NCI-H146 (cell line): ENCODE data around the gene MAP2.
"Not testable (repeated sequence)": the region's sequence is repeated elsewhere in the genome, so short reads cannot be mapped to it uniquely, and the experiment has no call there.

Experiments used
- DNase-seq: peaks from one replicate; lab custom pipeline; 2025; lab: John Stamatoyannopoulos, UW

MAP2 gene

GRCh38 chr2:209476367-209477208, 52.7 kb downstream of the MAP2 start:
- DNase-seq, result peak; percentile 59

- not testable (repeated sequence) for DNase-seq
These were observed 68.4 kb downstream of the MAP2 start for GRCh38 chr2:209492296-209492695.

GRCh38 chr2:209495068-209495620, 71.3 kb downstream of the MAP2 start:
- DNase-seq, result not testable (repeated sequence)

- DNase-seq, result peak; percentile 79
These were observed 72.2 kb downstream of the MAP2 start for GRCh38 chr2:209495855-209496585.

- no peak for DNase-seq
These were observed 72.7 kb downstream of the MAP2 start for GRCh38 chr2:209496586-209496982.

- no peak for DNase-seq
These were observed 74.8 kb downstream of the MAP2 start for GRCh38 chr2:209498614-209499013.

GRCh38 chr2:209499069-209499468, 75.2 kb downstream of the MAP2 start:
- no peak for DNase-seq

GRCh38 chr2:209501579-209501978, 77.7 kb downstream of the MAP2 start:
- peak; percentile 91 for DNase-seq

GRCh38 chr2:209505410-209505809, 81.6 kb downstream of the MAP2 start:
- DNase-seq, result no peak

- no peak for DNase-seq
These were observed 84.4 kb downstream of the MAP2 start for GRCh38 chr2:209508255-209508654.

GRCh38 chr2:209511637-209512036, 87.8 kb downstream of the MAP2 start:
- DNase-seq, result no peak

GRCh38 chr2:209512971-209513370, 89.1 kb downstream of the MAP2 start:
- no peak for DNase-seq

GRCh38 chr2:209517436-209517835, 93.6 kb downstream of the MAP2 start:
- DNase-seq, result no peak

GRCh38 chr2:209519271-209519670, 95.4 kb downstream of the MAP2 start:
- no peak for DNase-seq

- peak; percentile 84 for DNase-seq
These were observed 96.1 kb downstream of the MAP2 start for GRCh38 chr2:209519906-209520305.

GRCh38 chr2:209523041-209523740, 99.3 kb downstream of the MAP2 start:
- DNase-seq, result peak; percentile 16

- no peak for DNase-seq
These were observed 100.0 kb downstream of the MAP2 start for GRCh38 chr2:209523867-209524266.

- DNase-seq, result no peak
These were observed 101.5 kb downstream of the MAP2 start for GRCh38 chr2:209525331-209525730.

GRCh38 chr2:209525834-209526281, 102.0 kb downstream of the MAP2 start:
- DNase-seq, result no peak

- DNase-seq, result no peak
These were observed 102.7 kb downstream of the MAP2 start for GRCh38 chr2:209526561-209526960.

GRCh38 chr2:209529579-209529978, 105.7 kb downstream of the MAP2 start:
- DNase-seq, result no peak

- DNase-seq, result no peak
These were observed 108.5 kb downstream of the MAP2 start for GRCh38 chr2:209532321-209532720.
